GM21526 (cell line): ENCODE results near the gene ACSL1.
"Not testable (repeated sequence)": the region's sequence is repeated elsewhere in the genome, so short reads cannot be mapped to it uniquely, and the experiment has no call there.

Experiments
- ATAC-seq: cut with Tn5 transposase; IDR thresholded peaks from one replicate; pipeline ENCODE4 v1.9.1; 2021; ENCODE audit warnings: moderate library complexity; ENCODE audit not compliant: unreplicated experiment, low FRiP score

ACSL1 gene

DNA sequence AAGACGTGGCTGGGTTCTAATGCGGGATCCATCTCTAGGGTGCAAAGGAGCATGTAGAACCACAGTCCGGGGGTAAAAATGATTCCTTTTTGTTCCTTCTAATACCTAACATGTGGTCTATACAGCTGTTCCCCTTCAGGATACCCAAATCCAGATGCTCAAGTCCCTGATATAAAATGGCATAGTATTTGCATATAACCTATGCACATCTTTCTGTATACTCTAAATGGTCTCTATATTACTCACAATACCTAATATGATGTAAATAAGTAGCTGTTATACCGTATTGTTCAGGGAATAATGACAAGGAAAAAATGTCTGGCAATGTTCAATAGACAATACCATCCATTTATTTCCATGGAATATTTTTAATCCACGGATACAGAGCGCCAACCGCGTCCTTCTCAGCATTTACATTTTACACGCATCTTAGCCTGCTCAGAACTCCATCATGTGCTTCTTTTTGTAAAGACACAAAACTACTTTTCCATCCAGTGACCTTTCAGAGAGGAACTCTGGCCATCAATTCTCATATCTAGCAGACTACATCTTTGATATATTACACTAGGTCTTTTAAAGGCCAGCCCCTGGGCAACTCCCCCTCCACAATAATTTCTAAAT, 31.9 kb downstream of the ACSL1 start:
- ATAC-seq: no peak

DNA sequence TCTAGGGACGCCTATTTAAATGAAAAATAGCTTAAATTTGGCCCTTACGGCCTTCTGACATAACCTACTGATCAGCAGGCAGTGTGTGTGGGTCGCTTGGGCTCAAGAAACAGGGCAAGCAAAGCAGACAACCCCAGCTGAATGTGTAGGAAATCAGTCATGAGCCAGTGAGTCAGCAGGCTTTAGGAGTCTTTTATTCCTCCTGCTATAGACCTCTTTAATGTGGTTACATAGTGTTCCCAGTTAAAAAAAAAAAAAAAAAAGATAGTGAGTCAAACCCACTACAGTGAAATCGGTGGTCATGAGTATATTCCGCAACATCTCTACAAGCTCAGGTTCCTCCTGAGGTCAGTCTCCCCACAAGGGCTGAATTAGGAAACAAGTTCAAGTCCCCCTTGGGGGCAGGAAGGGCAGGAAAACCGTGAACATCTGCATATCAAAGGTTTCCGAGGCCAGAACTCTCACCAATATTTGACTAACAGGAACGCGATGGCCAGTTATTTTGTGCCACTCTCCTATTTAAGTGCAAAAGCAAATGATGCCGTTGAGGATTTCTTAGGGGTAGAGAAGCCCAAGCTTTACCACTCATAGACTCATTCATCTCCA, 32.7 kb downstream of the ACSL1 start:
- no peak for ATAC-seq

GRCh38 chr4:184792334-184792733, 33.4 kb downstream of the ACSL1 start:
- ATAC-seq: no peak

GRCh38 chr4:184790826-184791225, 34.9 kb downstream of the ACSL1 start:
- ATAC-seq: no peak

- ATAC-seq: no peak
Observed at GRCh38 chr4:184787766-184788503, 37.8 kb downstream of the ACSL1 start.

DNA sequence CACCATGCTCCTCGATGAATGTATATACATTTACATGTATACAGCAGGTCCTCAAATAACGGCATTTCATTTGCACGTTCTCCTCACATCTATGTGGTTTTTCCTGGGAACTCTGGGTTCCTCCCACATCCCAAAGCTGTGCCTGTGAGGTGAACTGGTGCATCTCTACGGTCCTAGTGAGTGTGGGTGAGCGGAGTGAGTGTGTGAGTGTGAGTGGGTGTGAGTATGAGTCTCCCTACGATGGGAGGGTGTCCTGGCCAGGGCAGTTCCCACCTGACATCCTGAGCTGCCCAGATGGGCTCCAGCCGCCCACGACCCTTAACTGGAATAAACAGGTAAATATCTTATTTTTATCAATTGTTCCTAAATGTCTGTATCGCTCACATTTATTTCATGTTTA, 40.0 kb downstream of the ACSL1 start:
- ATAC-seq: no peak

GRCh38 chr4:184784628-184785257, 41.0 kb downstream of the ACSL1 start:
- no peak for ATAC-seq

- peak; percentile 53 for ATAC-seq
Observed at GRCh38 chr4:184782731-184783373, 42.9 kb downstream of the ACSL1 start.

- not testable (repeated sequence) for ATAC-seq
Observed at GRCh38 chr4:184779160-184779559, 46.6 kb downstream of the ACSL1 start.

- no peak for ATAC-seq
Observed at GRCh38 chr4:184778325-184778724, 47.4 kb downstream of the ACSL1 start.

DNA sequence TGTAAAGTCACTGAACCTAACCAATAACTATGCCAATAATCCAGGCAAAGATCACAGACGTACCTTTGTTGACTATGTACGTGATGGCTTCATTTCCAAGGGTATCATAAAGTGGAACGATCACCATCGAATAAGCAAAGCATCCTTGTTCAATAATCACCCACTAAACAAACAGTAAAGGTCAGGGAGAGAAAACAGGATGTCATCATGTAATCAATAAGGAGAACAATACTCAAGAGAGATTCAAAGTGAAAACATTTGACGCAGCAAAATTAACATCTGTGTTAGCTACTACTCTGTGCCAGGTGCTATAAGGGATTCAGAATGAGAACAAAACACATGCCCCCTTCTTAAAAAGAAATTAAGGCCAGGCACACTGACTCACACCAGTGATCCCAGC, 48.9 kb downstream of the ACSL1 start:
- no peak for ATAC-seq

GRCh38 chr4:184775854-184776555, 49.8 kb downstream of the ACSL1 start:
- ATAC-seq: no peak

DNA sequence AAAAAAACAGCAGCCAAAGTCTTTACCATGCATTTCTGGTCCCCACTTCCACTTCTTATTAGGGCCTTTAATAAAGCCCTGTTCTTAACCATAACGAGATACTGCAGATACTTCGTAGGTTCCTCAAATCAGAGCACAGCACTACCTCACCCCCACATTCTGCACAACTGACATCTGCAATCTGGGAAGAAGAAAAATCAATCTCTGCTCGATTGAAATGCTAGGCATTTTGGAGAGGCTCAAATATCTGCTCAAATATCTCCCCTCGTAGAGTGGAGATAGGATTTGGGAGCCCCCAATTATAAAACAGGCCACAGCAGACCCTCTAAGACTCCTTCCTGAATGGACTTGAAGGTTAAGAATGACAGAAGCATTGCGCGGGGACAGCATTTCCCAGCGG, 51.6 kb downstream of the ACSL1 start:
- ATAC-seq: no peak

DNA sequence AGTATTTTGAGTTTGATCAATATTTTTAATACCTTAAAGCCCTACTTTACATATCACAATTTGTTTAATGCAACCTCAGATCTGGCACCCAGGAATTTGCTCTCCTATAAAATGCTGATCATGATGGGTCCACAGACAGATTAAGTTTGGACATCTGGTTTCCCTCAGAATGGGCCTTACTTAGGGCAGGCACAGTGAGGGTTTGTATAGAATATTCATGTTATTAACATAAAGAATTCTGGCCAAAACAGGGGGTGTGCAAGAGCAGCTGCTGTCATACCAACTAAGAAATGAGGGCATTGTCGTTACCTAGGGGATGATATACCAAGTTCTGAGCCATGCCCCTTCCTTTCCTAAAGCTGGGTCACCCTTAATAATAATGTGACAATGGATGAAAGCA, 54.4 kb downstream of the ACSL1 start:
- ATAC-seq: no peak

- no peak for ATAC-seq
Observed at GRCh38 chr4:184769141-184769765, 56.5 kb downstream of the ACSL1 start.

DNA sequence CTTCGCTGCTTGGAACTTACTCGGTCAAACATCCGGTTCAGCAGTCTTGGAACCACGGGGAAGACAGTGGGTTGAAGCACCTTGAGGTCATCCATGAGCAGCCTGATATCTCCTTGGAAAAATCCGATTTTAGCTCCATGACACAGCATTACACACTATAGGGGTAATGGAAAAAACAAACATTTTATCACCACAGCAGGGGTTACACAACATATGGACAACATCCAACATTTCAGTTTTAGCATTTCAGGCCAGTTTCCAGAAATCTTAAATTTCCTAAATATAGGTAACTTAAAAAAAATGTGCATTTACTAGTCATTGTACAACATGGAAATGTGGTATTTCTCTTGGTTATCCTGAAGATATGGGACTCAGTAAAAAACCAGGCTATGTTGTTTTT, 57.5 kb downstream of the ACSL1 start:
- ATAC-seq: no peak

DNA sequence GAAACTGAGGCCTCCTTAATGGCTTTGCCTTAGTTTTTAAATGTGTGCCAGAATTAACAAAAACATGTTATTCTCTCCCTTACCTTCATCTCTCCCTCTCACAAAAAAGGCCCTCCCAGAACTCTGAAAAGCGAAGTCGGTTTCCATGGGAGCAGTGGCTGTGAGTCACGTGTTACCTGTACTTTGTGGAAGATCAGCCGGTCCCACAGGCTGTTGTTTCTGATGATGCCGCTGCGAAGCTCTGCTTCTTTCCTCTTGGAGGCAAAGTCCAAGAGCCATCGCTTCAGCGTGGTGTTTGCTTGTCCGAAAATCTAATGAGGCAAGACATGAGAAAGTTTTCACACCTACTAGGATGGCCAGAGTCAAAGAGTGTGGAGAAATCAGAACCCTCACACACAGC, 59.3 kb downstream of the ACSL1 start:
- ATAC-seq: no peak

DNA sequence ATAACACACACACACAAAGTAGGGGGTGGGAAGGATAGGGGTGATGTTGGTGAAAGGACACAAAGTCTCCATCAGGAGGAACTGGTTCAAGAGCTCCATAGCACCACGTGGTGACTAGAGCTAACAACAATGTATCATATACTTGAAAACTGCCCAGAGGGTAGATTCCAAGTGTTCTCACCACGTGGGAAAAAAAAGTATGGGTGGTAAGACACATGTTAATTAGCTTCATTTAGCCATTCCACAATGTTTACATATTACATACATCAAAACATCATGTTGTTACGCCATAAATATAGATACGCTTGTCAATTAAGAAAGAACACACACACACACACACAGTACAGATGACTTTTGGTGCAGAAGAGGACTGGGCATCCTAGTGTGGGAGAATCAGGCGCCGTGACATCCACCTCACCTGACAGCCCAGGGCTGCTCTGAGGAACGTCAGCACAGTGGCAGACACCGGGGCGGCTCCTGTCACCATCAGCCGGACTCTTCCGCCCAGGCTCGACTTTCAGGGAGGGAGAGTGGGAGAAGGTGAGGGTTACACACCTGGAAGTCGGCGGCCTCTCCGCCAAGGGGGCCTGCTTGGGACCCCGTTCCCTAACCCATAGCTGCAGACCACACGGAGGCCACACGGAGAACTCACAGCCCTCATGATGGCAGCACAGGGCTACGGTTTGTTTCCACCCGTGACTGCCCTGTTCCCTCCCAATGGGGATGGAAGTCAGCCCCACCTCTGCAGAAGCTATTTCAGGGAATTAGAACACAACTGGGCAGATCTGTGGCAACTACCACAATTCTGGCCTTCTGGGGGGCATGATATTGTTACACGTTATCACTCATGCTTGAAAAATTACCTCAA, 60.1 kb downstream of the ACSL1 start:
- no peak for ATAC-seq

DNA sequence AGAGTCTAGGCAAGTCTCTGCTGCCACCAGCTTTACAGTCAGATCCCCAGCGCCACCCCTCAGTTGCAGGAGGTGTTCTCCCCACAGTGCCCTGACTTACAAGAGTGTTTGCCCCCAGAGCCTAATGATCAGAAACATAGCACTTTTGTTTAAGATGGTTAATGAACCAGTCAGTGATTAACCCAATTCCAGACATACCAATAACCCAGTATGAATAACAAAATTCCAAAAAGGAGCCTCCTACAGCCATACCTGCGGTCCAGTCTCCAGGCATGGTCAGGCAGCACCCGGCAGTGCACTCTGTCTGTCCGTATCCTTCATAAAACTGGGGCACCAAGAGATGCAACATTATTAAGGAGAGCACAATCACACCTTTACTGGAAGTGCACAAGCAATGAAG, 61.2 kb downstream of the ACSL1 start:
- ATAC-seq: no peak
